Activated B cell treated with CpG ODN at 0.5 μM for 24 hours (primary cell): ENCODE measurements around the gene P3H4. TPM values are rescaled to one million over a fixed set of nuclear protein-coding genes. Genes with fewer than 3 reads are reported as not detected.

Experiments used
- ATAC-seq: fragments of 200-7000 bp; cut with Tn5 transposase; one replicate; pipeline ENCODE4 v1.10.0; 2021; ENCODE audit warnings: low read depth, mild to moderate bottlenecking, moderate library complexity
- CTCF ChIA-PET: fragments of 350-600 bp; sonication (Branson Sonifier 250); formaldehyde crosslinking; loops from one replicate; lab custom pipeline; 2021; ENCODE audit warnings: antibody characterized with exemption; lab: Charles Lee
- POLR2A ChIA-PET: fragments of 350-600 bp; sonication (Branson Sonifier 250); formaldehyde crosslinking; loops from one replicate; lab custom pipeline; 2021; ENCODE audit warnings: antibody characterized with exemption; lab: Charles Lee
- DNase-seq: peaks from one replicate; pipeline ENCODE4 v3.0.0; 2022
- H3K27ac Mint-ChIP-seq: one replicate; pipeline ENCODE4 v1.8.0; 2020; ENCODE audit warnings: mixed read lengths
- H3K27me3 Mint-ChIP-seq: one replicate; pipeline ENCODE4 v1.8.0; 2021; ENCODE audit warnings: mixed read lengths
- H3K36me3 Mint-ChIP-seq: one replicate; pipeline ENCODE4 v1.8.0; 2021; ENCODE audit warnings: low read depth, mixed read lengths
- H3K4me1 Mint-ChIP-seq: one replicate; pipeline ENCODE4 v1.8.0; 2021; ENCODE audit warnings: mixed read lengths
- H3K4me3 Mint-ChIP-seq: one replicate; pipeline ENCODE4 v1.8.0; 2020; ENCODE audit warnings: mild to moderate bottlenecking, mixed read lengths
- H3K9me3 Mint-ChIP-seq: one replicate; pipeline ENCODE4 v1.8.0; 2020; ENCODE audit warnings: mixed read lengths
- CTCF ChIP-seq: fragments of 200-600 bp; IDR thresholded peaks from one replicate; pipeline ENCODE4 v1.8.0; 2022; ENCODE audit warnings: antibody characterized with exemption, mild to moderate bottlenecking
- intact Hi-C: fragments of 100-400 bp; cut with micrococcal nuclease; formaldehyde crosslinking; loops from one replicate; pipeline ENCODE4 v1.15.1; 2024
- total RNA-seq: library from RNA; stranded (reverse); gene quantifications from 2 replicates; pipeline ENCODE4 v1.2.3, GENCODE V29; 2022

P3H4 gene
- total RNA-seq, 1 donor from 2014 or later = 1.9 TPM

GRCh38 chr17:41810659-41811548 is 845 bp downstream of the P3H4 start:
- H3K4me1 Mint-ChIP-seq = peaks cover 15% of the 10 kb centered on the region
- ATAC-seq (peak; percentile 23), DNase-seq (no peak)
- peak overlapping the region; percentile 87 for H3K4me3 Mint-ChIP-seq
- ChIA-PET CTCF (interaction anchor here (0.7 to 2.4 kb wide), 8 partner anchors 9 to 708 kb away, joined by 3 to 12 read pairs (median 6); partner anchors contain the start of genes JUP and KLHL11), POLR2A (interaction anchor here (0.5 to 2.1 kb wide), 6 partner anchors 9 to 577 kb away, joined by 3 to 12 read pairs (median 4); partner anchors contain the start of genes EIF1, KLHL11 and STAT3)
- no peaks in the 10 kb centered on the region for H3K36me3 Mint-ChIP-seq
- no peaks in the 10 kb centered on the region for H3K9me3 Mint-ChIP-seq
- no peak for TF ChIP-seq CTCF
- no peak overlapping the region for H3K27ac Mint-ChIP-seq
- intact Hi-C loops = loop anchor here (2.0 kb wide), 2 partner anchors 54 to 72 kb away; partner anchors contain the start of gene KLHL11
- H3K27me3 Mint-ChIP-seq = peaks cover 9% of the 10 kb centered on the region

- ATAC-seq (no peak), DNase-seq (no peak)
- Mint-ChIP-seq H3K4me1 (peaks cover 10% of the 10 kb centered on the region), H3K36me3 (no peaks in the 10 kb centered on the region), H3K27me3 (peaks cover 3% of the 10 kb centered on the region), H3K9me3 (no peaks in the 10 kb centered on the region), H3K4me3 (no peak overlapping the region), H3K27ac (no peak overlapping the region)
- intact Hi-C loops = no loop called here
- TF ChIP-seq CTCF = no peak
- ChIA-PET CTCF (no interaction called here), POLR2A (interaction anchor here (0.6 kb wide), 1 partner anchor 121 kb away, joined by 3 read pairs; no protein-coding TSS in a partner anchor)
Observed at GRCh38 chr17:41806685-41807445, 4.9 kb downstream of the P3H4 start.

- Mint-ChIP-seq H3K9me3 (no peaks in the 10 kb centered on the region), H3K27me3 (no peaks in the 10 kb centered on the region), H3K36me3 (no peaks in the 10 kb centered on the region), H3K4me3 (no peak overlapping the region), H3K27ac (peak overlapping the region; percentile 9), H3K4me1 (peaks cover 17% of the 10 kb centered on the region)
- ChIA-PET CTCF (interaction anchor here (2.9 to 6.0 kb wide), 2 partner anchors 17 to 67 kb away, joined by 17 to 54 read pairs; partner anchors contain the start of genes HAP1 and JUP), POLR2A (interaction anchor here (0.7 to 1.3 kb wide), 2 partner anchors 8 to 300 kb away, joined by 3 read pairs; partner anchors contain the start of gene P3H4)
- DNase-seq (no peak), ATAC-seq (peak; percentile 66)
- TF ChIP-seq CTCF = no peak
- intact Hi-C loops = no loop called here
Observed at GRCh38 chr17:41803049-41804020, 8.4 kb downstream of the P3H4 start.

- Mint-ChIP-seq H3K36me3 (no peaks in the 10 kb centered on the region), H3K4me1 (peaks cover 17% of the 10 kb centered on the region), H3K9me3 (no peaks in the 10 kb centered on the region), H3K4me3 (no peak overlapping the region), H3K27ac (no peak overlapping the region), H3K27me3 (no peaks in the 10 kb centered on the region)
- ATAC-seq = peak; percentile 87
- TF ChIP-seq CTCF = peak; percentile 77
- DNase-seq = peak; percentile 68
- intact Hi-C loops = loop anchor here (1.0 kb wide), 3 partner anchors 15 to 315 kb away; partner anchors contain the start of gene JUP
- ChIA-PET POLR2A (interaction anchor here (1.0 to 1.3 kb wide), 4 partner anchors 10 to 64 kb away, joined by 3 to 5 read pairs (median 3); partner anchors contain the start of gene P3H4), CTCF (interaction anchor here (0.9 to 6.0 kb wide), 6 partner anchors 10 to 65 kb away, joined by 3 to 54 read pairs (median 9); partner anchors contain the start of genes HAP1, JUP and P3H4)
Observed at GRCh38 chr17:41801374-41802271, 10.1 kb downstream of the P3H4 start.
